HG02623 (cell line): ENCODE measurements around the gene PP2D1.
"Not testable (repeated sequence)": the region's sequence is repeated elsewhere in the genome, so short reads cannot be mapped to it uniquely, and the experiment has no call there.

ENCODE experiments used
- ATAC-seq: cut with Tn5 transposase; IDR thresholded peaks from one replicate; pipeline ENCODE4 v1.9.1; 2021; ENCODE audit warnings: moderate library complexity; ENCODE audit not compliant: unreplicated experiment

Gene PP2D1

GRCh38 chr3:20040548-20041196 lies 28.6 kb upstream of the PP2D1 start:
- peak; percentile 40 for ATAC-seq

GRCh38 chr3:20039765-20040547 lies 27.9 kb upstream of the PP2D1 start, which contains the start of gene KAT2B:
Gene KAT2B, plus strand, starts transcription at chr3:20040446. Its CDS starts 32 bp downstream, at chr3:20040478.
- ATAC-seq = peak; percentile 49

DNA sequence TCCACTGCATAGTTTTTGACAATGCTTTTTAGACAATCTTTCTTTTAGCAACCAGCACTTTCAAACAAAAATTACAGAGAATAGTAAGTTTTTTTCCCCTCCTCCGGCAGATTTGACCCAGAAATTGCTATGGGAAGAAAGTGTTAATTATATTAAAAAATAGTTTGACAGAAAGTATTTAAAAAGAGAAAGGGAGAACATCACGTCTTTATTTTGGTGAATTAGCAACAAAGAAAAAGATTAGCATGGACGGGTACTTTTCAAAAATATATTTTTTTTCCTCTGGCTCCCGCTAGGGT lies 27.4 kb upstream of the PP2D1 start:
- no peak for ATAC-seq

GRCh38 chr3:20038699-20039465 lies 26.8 kb upstream of the PP2D1 start:
- no peak for ATAC-seq

GRCh38 chr3:20037255-20037996 lies 25.4 kb upstream of the PP2D1 start:
- ATAC-seq = no peak

DNA sequence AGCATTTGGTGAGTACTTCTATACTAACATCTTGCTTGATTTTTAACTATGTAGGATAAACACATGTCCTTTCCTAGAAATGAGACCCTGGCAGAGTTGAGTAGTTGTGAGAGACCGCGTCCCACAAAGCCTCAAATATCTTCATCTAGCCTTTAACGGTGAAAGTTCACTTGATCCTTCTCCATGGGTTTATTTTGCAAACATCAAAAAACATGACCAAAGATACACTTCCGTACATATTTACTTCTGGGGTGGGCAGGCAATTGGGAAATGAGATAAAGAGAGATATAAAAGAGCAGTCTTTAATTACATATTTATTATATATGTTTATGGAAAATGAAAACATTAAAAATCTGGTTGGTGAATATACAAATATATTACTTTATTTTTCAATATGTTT lies 23.0 kb upstream of the PP2D1 start:
- no peak for ATAC-seq

- not testable (repeated sequence) for ATAC-seq
These were observed 19.9 kb upstream of the PP2D1 start for GRCh38 chr3:20031939-20032338.

DNA sequence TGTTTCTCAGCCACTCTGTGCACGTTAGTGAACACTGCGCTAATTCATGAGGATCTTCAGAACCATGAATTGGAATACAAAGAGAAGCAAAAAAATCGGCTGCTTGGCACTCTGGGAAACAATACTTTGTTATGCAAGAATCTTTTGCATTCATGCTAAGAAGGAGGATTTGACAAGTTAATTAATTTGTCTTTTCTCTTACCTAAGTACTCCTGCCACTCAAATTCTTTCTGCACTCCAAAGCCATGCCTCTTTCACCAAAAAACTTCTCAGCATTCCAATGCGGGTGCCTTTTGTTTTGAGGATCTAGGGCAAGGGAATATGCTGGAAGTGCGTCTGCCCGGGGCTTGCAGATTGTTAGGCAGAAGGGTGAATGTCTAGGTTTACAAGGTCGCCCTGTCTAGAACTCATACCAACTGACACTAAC lies 16.9 kb upstream of the PP2D1 start:
- ATAC-seq = no peak

DNA sequence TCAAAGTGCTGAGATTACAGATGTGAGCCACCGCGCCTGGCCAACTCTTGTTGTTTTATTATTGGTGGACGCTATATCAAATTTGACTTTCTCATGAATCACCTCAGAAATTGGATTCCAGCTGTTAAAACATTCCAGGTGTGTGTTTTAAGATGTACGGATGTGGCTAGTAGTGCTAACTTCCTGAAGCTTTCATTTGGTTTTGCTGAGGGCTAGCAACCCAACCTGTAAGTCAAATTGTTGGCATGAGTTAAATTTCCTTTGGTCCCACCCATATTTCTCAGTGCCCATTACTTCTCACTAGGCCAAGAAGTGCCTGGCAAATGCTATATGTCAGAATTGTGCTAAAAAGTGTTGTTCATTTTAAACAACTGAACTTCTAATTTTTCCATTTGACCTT lies 15.1 kb upstream of the PP2D1 start:
- ATAC-seq = no peak

DNA sequence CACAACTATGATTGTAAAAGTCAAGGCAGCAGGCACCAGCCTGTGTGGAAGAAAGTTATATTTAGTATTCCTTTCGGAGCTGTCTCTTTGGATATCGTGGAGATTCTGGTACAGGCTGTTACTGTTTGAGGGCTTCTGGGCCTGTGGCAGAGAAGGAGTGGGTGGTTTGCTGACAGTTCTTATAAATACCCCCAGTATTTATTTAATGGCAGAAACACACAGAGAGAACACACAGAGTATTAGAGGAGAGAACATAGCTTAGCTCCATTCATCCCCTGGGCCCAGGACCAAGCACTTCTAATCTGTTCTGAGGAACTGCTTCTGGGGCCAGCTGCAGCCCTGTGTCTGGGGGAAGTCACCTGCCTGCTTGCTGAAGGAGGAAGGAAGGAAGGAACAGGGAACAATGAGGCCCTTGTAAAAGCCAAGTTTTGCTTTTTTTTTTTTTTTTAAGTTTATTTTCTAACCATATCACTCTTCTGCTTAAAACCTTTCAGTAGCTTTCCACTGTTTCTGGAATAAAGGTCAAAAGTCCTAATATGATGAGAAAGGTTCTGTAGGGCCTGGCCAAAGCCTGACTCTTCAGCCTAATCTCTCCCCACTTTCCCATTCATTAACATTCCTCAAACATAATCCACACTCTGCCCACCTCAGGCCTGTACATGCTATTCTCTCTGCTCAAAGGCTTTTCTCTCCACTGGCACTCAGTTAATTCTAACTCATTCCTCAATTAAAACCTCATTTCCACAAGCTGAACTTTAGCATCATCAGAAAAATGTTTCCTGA lies 11.8 kb upstream of the PP2D1 start:
- ATAC-seq = no peak

DNA sequence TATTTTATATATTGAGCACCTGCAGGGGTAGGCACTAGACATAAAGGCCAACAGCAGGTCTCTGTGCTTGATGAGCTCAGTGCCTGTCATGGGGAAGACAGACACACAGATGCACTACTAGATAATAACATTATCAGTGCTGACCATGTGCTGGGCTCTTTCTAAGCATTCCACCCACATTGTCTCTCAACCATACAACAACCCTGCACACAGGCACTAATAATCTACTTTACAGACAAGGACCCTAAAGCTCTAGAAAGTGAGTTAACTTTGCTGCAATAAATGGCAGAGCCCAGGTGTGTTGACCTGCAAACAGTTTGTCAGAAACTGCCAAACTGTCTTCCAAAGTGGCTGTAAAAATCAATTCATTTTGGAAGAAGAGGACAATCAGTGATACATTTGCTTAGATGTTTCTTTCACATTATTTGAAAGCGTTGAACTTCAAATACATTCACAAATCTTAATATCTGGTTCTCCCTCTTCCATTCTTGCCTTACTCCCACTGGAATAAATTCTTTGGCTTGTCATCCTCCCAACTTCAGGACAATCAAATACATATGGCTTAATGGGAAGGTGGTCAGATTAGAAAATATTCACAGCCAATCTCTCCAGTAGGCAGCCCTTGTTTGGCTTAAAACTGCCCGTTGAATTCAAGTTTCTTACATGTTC lies 11.0 kb upstream of the PP2D1 start:
- no peak for ATAC-seq

- not testable (repeated sequence) for ATAC-seq
These were observed 4.0 kb upstream of the PP2D1 start for GRCh38 chr3:20016076-20016475.

DNA sequence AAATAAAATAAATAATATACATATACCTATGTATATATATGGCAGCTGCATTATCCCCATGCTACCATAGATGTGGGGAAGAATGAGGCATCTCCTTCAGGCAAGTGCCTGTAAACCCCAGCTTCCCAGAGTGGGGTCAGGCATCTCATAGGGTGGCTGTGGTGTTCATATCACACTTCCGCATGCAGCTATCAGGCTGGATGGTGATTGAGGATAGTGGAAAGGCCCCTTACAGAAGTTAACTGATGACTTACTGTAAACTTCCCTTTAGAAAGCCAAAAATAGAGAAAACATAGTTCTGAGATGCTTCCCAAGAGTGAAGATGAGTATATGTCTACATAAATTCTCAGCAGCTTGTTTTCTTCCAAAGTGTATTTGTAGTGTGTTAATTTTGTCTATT lies 3.5 kb upstream of the PP2D1 start:
- no peak for ATAC-seq

GRCh38 chr3:20013396-20013795 lies 1.3 kb upstream of the PP2D1 start:
- ATAC-seq = no peak

- ATAC-seq = no peak
These were observed 3.4 kb downstream of the PP2D1 start for GRCh38 chr3:20008646-20009045.

GRCh38 chr3:20007960-20008359 lies 4.1 kb downstream of the PP2D1 start:
- ATAC-seq = no peak

- ATAC-seq = no peak
These were observed 10.1 kb downstream of the PP2D1 start for GRCh38 chr3:20001932-20002331.

DNA sequence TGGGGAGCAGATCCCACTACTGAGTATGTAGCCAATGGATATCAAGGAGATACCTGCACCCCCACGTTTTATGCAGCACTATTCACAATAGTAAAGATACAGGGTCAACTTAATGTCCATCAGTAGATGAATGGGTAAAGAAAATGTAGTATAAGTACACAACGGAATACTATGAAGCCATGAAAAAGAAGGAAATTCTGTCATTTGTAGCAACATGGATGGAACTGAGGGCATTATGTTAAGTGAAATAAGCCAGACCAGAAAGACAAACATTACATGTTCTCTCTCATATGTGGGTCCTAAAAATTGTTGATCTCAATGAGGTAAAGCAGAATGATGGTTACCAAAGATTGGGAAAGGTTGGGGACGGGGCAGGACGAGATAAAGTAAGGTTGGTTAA lies 14.6 kb downstream of the PP2D1 start:
- no peak for ATAC-seq

GRCh38 chr3:19994796-19995195 lies 17.3 kb downstream of the PP2D1 start:
- ATAC-seq = no peak

- not testable (repeated sequence) for ATAC-seq
These were observed 23.2 kb downstream of the PP2D1 start for GRCh38 chr3:19988904-19989303.
